Endothelial cell of umbilical vein (primary cell): Measurements from ENCODE around the gene SUGP1. TPM values are rescaled to one million over a fixed set of nuclear protein-coding genes. Genes with fewer than 3 reads are reported as not detected.

Experiments used
- BruUV-seq: library from RNA; stranded (reverse); fragments of 400-500 nt; replicated peaks from 2 replicates; lab custom pipeline; 2021; lab: Mats Ljungman, UMichigan
- CTCF ChIA-PET: fragments of 300-600, 350-600 bp; sonication (Branson Sonifier 250); formaldehyde crosslinking; loops from one replicate; lab custom pipeline; 2021; ENCODE audit warnings: antibody characterized with exemption, inconsistent platforms; lab: Charles Lee
- POLR2A ChIA-PET: fragments of 300-600, 350-600 bp; sonication (Branson Sonifier 250); formaldehyde crosslinking; loops from one replicate; lab custom pipeline; 2021; ENCODE audit warnings: antibody characterized with exemption, inconsistent platforms; lab: Charles Lee
- DNase-seq: peaks from one replicate; pipeline ENCODE4 v3.0.0-alpha.2; 2011; ENCODE audit warnings: low read depth, low spot score
- FAIRE-seq: peaks from 2 replicates; lab custom pipeline; 2011; peaks lifted over from hg19 to GRCh38; lab: Jason Lieb, UNC
- H2AFZ ChIP-seq: 2 replicates; pipeline ENCODE4 v1.6.0; 2012; ENCODE audit warnings: low read depth, low read length, control low read depth, inconsistent platforms
- H3K27ac ChIP-seq: 2 replicates; pipeline ENCODE4 v1.5.1; 2011; ENCODE audit warnings: low read depth, mild to moderate bottlenecking, control low read depth, low read length, moderate library complexity; ENCODE audit not compliant: insufficient read depth
- H3K27me3 ChIP-seq, 2 experiments: 2 replicates each; pipeline versions ENCODE4 v1.6.0 to v1.6.1; 2011; ENCODE audit warnings: low read length in 2 of 2, mixed read lengths in 1 of 2; ENCODE audit not compliant: control insufficient read depth in 2 of 2, insufficient read depth in 2 of 2
- H3K36me3 ChIP-seq, 2 experiments: 2 replicates in 1 of 2; 3 replicates in 1 of 2; pipeline ENCODE4 v1.5.1; 2011; ENCODE audit warnings: low read length in 2 of 2, mild to moderate bottlenecking in 1 of 2, moderate library complexity in 1 of 2; ENCODE audit not compliant: control insufficient read depth in 2 of 2, insufficient read depth in 2 of 2; ENCODE audit errors: extremely low read depth in 1 of 2
- H3K4me1 ChIP-seq: 3 replicates; pipeline ENCODE4 v1.5.1; 2011; ENCODE audit warnings: mild to moderate bottlenecking, low read length; ENCODE audit not compliant: control insufficient read depth, insufficient read depth; ENCODE audit errors: extremely low read depth
- H3K4me2 ChIP-seq: 2 replicates; pipeline ENCODE4 v1.6.1; 2011; ENCODE audit warnings: low read length, control low read depth, mixed read lengths; ENCODE audit not compliant: insufficient read depth
- H3K4me3 ChIP-seq, 3 experiments: fragments of 200-600 bp in 1 of 3; sonication (generic), shearing (Covaris generic) in 1 of 3; replicated peaks in 1 of 3; 2 replicates each; pipeline ENCODE4 v1.5.1; 2011 to 2016; ENCODE audit warnings: control low read depth in 3 of 3, low read length in 3 of 3, mild to moderate bottlenecking in 2 of 3, inconsistent platforms in 1 of 3, low read depth in 1 of 3, moderate library complexity in 1 of 3; ENCODE audit not compliant: insufficient read depth in 1 of 3
- H3K79me2 ChIP-seq: 2 replicates; pipeline ENCODE4 v1.6.0; 2012; ENCODE audit warnings: low read length, inconsistent platforms; ENCODE audit not compliant: control insufficient read depth, insufficient read depth
- H3K9ac ChIP-seq: replicated peaks from 2 replicates; pipeline ENCODE3; 2011; ENCODE audit warnings: low read length, control low read depth; ENCODE audit not compliant: insufficient read depth; ENCODE audit errors: extremely low read depth
- H3K9me1 ChIP-seq: replicated peaks from 3 replicates; pipeline ENCODE4 v1.6.0; 2011; ENCODE audit warnings: mild to moderate bottlenecking, low read length; ENCODE audit not compliant: control insufficient read depth, insufficient read depth; ENCODE audit errors: extremely low read depth
- H3K9me3 ChIP-seq: replicated peaks from 2 replicates; pipeline ENCODE4 v1.5.1; 2012; ENCODE audit warnings: low read length, inconsistent platforms; ENCODE audit not compliant: control insufficient read depth, insufficient read depth
- H4K20me1 ChIP-seq: replicated peaks from 2 replicates; pipeline ENCODE3; 2011; ENCODE audit warnings: mild to moderate bottlenecking, low read length; ENCODE audit not compliant: control insufficient read depth, insufficient read depth; ENCODE audit errors: extremely low read depth
- EZH2 ChIP-seq: IDR thresholded peaks from 2 replicates; pipeline ENCODE4 v1.6.1; 2012; ENCODE audit warnings: borderline replicate concordance, low read depth, mild to moderate bottlenecking, moderate library complexity, low read length, inconsistent platforms; ENCODE audit not compliant: severe bottlenecking
- FOS ChIP-seq: IDR thresholded peaks from 2 replicates; pipeline ENCODE4 v1.6.1; 2011; ENCODE audit warnings: mild to moderate bottlenecking, low read length, moderate library complexity, borderline replicate concordance; ENCODE audit not compliant: insufficient read depth
- GATA2 ChIP-seq: IDR thresholded peaks from 2 replicates; pipeline ENCODE4 v1.7.0; 2011; ENCODE audit warnings: low read depth, mild to moderate bottlenecking, moderate library complexity, mixed read lengths, low read length; ENCODE audit not compliant: insufficient read length, insufficient read depth
- JUN ChIP-seq: IDR thresholded peaks from 2 replicates; pipeline ENCODE4 v1.6.1; 2011; ENCODE audit warnings: borderline replicate concordance, low read depth; ENCODE audit not compliant: insufficient read length, insufficient read depth
- MYC ChIP-seq: IDR thresholded peaks from one replicate; pipeline ENCODE4 v1.6.1; 2011; ENCODE audit warnings: mild to moderate bottlenecking, low read depth, low read length
- POLR2A ChIP-seq: IDR thresholded peaks from 2 replicates; pipeline ENCODE4 v1.6.1; 2012; ENCODE audit warnings: low read depth, mild to moderate bottlenecking, control low read depth, low read length
- POLR2AphosphoS5 ChIP-seq: IDR thresholded peaks from 2 replicates; pipeline ENCODE4 v1.6.1; 2012; ENCODE audit warnings: low read depth, mild to moderate bottlenecking, control low read depth, low read length, moderate library complexity; ENCODE audit not compliant: insufficient read depth
- dilution Hi-C: fragments of 300-500 bp; cut with MboI; formaldehyde crosslinking; loops from one replicate; pipeline ENCODE4 v1.15.0; 2019; ENCODE audit warnings: low sequenced_read_pairs; ENCODE audit not compliant: extremely low pct_ligation_motif_present
- intact Hi-C: fragments of 100-400 bp; cut with micrococcal nuclease; formaldehyde crosslinking; loops from one replicate; pipeline ENCODE4 v1.10.0; 2022
- polyA plus RNA-seq, 4 experiments: library from polyadenylated mRNA; depleted of rRNA in 3 of 4; stranded (reverse) in 3 of 4; unstranded in 1 of 4; fragments of >200 nt; gene quantifications; 2 replicates each; pipeline versions ENCODE4 v1.2.1 to v1.2.3, GENCODE V29; 2011 to 2012; ENCODE audit warnings: missing spikeins in 1 of 4
- total RNA-seq: library from RNA; stranded (reverse); gene quantifications from 2 replicates; pipeline ENCODE4 v1.2.3, GENCODE V29; 2021
- TF ChIP-seq, protein P1 (sequence below), 2 donors: IDR thresholded peaks; 1 replicate in 1 of 2; 2 replicates in 1 of 2; pipeline ENCODE4 v1.5.1; 2011; ENCODE audit warnings: low read length in 2 of 2, mild to moderate bottlenecking in 2 of 2, moderate library complexity in 2 of 2, control low read depth in 1 of 2, inconsistent platforms in 1 of 2, low read depth in 1 of 2; ENCODE audit not compliant: insufficient read depth in 1 of 2; ENCODE audit errors: extremely low read depth in 1 of 2
- TF ChIP-seq, protein P2 (sequence below): IDR thresholded peaks from 2 replicates; pipeline ENCODE4 v1.6.1; 2011; ENCODE audit not compliant: insufficient read depth, insufficient read length

Gene SUGP1
- total and polyA plus RNA-seq, 2 donors (not counting 3 experiments of a cell fraction or from before 2014, with no cell fraction given) = 41.0 to 64.7 TPM

DNA sequence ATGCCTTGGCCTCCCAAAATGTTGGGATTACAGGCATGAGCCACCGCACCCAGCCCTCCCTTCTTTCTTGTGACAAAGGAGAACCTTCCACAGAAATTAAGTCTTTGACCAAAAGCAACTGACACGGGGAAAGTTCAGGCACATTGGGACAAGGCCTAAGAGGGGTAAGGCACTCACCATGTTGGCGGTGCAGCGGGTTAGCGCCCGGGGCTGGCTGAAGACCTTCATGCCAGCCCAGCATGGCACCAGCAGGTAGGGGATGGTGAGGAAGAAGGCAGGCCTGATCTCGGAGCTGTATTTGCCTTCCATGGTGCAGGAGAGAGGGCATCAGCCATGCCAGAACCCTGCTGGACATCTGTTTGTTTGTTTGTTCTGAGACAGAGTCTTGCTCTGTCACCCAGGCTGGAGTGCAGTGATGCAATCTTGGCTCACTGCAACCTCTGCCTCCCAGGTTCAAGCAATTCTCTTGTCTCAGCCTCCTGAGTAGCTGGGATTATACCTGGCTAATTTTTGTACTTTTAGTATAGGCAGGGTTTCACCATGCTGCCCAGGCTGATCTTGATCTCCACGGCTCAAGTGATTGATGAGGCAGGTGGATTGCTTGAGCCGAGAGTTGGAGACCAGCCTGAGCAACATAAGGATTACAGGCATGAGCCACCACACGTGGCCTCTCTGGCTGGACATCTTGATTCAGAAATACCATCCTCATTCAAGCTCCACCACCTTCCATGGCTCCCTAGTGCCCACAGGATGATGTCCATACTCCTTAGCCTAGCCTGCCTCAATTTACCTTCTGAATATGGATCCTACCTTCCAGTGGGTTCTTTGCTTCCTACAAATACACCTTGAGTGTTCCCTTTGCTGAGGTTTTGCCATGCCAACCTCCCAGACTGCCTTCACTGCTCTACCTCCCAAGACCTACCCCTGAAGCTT is 51.6 kb downstream of the SUGP1 start:
- ChIA-PET POLR2A (no interaction called here), CTCF (no interaction called here)
- DNase-seq (no peak), FAIRE-seq (no peak)
- Histone ChIP-seq H4K20me1 (no peaks in the 10 kb centered on the region), H3K9me1 (no peaks in the 10 kb centered on the region), H3K4me2 (no peak overlapping the region), H3K9me3 (no peaks in the 10 kb centered on the region), H3K27ac (no peak overlapping the region), H3K9ac (no peak overlapping the region), H3K36me3 (no peaks in the 10 kb centered on the region), H2AFZ (no peak overlapping the region), H3K79me2 (no peaks in the 10 kb centered on the region), H3K27me3 (peaks cover 9 to 12% of the 10 kb centered on the region in 2 experiments), H3K4me3 (no peak overlapping the region), H3K4me1 (no peaks in the 10 kb centered on the region)
- no TSS peak for BruUV-seq
- TF ChIP-seq POLR2A (no peak), POLR2AphosphoS5 (no peak), EZH2 (no peak), MYC (no peak), GATA2 (no peak), JUN (no peak), FOS (no peak)
- TF ChIP-seq, protein P1, sequence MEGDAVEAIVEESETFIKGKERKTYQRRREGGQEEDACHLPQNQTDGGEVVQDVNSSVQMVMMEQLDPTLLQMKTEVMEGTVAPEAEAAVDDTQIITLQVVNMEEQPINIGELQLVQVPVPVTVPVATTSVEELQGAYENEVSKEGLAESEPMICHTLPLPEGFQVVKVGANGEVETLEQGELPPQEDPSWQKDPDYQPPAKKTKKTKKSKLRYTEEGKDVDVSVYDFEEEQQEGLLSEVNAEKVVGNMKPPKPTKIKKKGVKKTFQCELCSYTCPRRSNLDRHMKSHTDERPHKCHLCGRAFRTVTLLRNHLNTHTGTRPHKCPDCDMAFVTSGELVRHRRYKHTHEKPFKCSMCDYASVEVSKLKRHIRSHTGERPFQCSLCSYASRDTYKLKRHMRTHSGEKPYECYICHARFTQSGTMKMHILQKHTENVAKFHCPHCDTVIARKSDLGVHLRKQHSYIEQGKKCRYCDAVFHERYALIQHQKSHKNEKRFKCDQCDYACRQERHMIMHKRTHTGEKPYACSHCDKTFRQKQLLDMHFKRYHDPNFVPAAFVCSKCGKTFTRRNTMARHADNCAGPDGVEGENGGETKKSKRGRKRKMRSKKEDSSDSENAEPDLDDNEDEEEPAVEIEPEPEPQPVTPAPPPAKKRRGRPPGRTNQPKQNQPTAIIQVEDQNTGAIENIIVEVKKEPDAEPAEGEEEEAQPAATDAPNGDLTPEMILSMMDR (IDR thresholded peaks at IDR 0.05; ENCODE audit: extremely low read depth in 1 of 2, insufficient read depth in 1 of 2, low read depth in 1 of 2, low read length in 2 of 2) = no peak
- TF ChIP-seq, protein P2, sequence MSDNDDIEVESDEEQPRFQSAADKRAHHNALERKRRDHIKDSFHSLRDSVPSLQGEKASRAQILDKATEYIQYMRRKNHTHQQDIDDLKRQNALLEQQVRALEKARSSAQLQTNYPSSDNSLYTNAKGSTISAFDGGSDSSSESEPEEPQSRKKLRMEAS = no peak
- intact Hi-C loops (no loop called here), dilution Hi-C loops (no loop called here)
